Measurements from ENCODE around the gene LMTK3. TPM values are rescaled to one million over a fixed set of nuclear protein-coding genes. Genes with fewer than 3 reads are reported as not detected.

The LMTK3 gene
- total and polyA plus RNA-seq, 2 of the 13 experiments (the other 11 are each of a cell fraction or from before 2014, with no cell fraction given) = 0.18 to 0.29 TPM

GRCh38 chr19:48506138-48506733 is 5.4 kb downstream of the LMTK3 start:
- intact Hi-C loops (cut with micrococcal nuclease; ENCODE audit: unreplicated experiment) (loop anchor here (1.0 kb wide), 1 partner anchor 78 kb away; no protein-coding TSS in a partner anchor), in situ Hi-C loops (cut with HindIII; ENCODE audit: extremely low pct_ligation_motif_present, low pct_unique_long_range_greater_than_20kb) (no loop called here)
- 41% methylated on average over 5 of the region's 5 CpGs for WGBS (ENCODE audit: low lambda C conversion rate)
- H3K27ac ChIP-seq (ENCODE audit: extremely low read length, insufficient read depth, low read length) = no peak overlapping the region
- CTCF ChIA-PET (ENCODE audit: low intra/inter-chr PET ratio, low total read pairs) = interaction anchor here (2.0 to 3.3 kb wide), 2 partner anchors 78 to 83 kb away, joined by 13 to 61 read pairs; no protein-coding TSS in a partner anchor
- H3K36me3 ChIP-seq (replicated peaks in 1 of 2; ENCODE audit: control insufficient read depth in 1 of 2, insufficient read depth in 2 of 2, low read length in 2 of 2) = no peaks in the 10 kb centered on the region
- H3K9ac ChIP-seq (ENCODE audit: insufficient read depth, low read depth, low read length) = no peak overlapping the region
- no peak for FAIRE-seq
- H3K4me3 ChIP-seq (replicated peaks in 1 of 3; ENCODE audit: insufficient read depth in 1 of 3, low read depth in 2 of 3, low read length in 3 of 3) = no peak overlapping the region
- POLR2A ChIA-PET = interaction anchor here (0.8 to 1.1 kb wide), 2 partner anchors 52 to 79 kb away, joined by 3 read pairs; no protein-coding TSS in a partner anchor
- H2AFZ ChIP-seq (ENCODE audit: low read length) = no peak overlapping the region
- no peak for ATAC-seq
- H3K4me1 ChIP-seq (ENCODE audit: insufficient read depth, low read length) = peaks cover 16% of the 10 kb centered on the region
- peaks cover 6 to 28% of the 10 kb centered on the region in 2 experiments; a peak in 4 of 5 replicates for H3K27me3 ChIP-seq (ENCODE audit: control insufficient read depth in 1 of 2, insufficient read depth in 2 of 2, low read length in 2 of 2)
- no peaks in the 10 kb centered on the region for H3K9me3 ChIP-seq (ENCODE audit: low read length)
- H3K79me2 ChIP-seq (ENCODE audit: insufficient read depth, low read length) = no peaks in the 10 kb centered on the region
- H4K20me1 ChIP-seq (ENCODE audit: insufficient read depth, low read length) = no peaks in the 10 kb centered on the region
- H3K4me2 ChIP-seq (ENCODE audit: low read depth, low read length) = no peak overlapping the region
- DNase-seq (ENCODE audit: low spot score) = peak; percentile 48
- BruUV-seq (replicated peaks) = no TSS peak
- peak; percentile 86 for TF ChIP-seq STAG1 (CRISPR knock-in tag; IDR thresholded peaks at IDR 0.05)
- TF ChIP-seq FOXA3 (CRISPR knock-in tag; IDR thresholded peaks at IDR 0.05) = 0 out of 2 replicates have a peak, but pooled peaks have one; percentile 19
- TF ChIP-seq ZNF362 (CRISPR knock-in tag; IDR thresholded peaks at IDR 0.05; ENCODE audit: borderline replicate concordance) = peak; percentile 88
- TF ChIP-seq ZNF607 (CRISPR knock-in tag; IDR thresholded peaks at IDR 0.05; ENCODE audit: borderline replicate concordance) = no peak
- TF ChIP-seq ZIK1 (CRISPR knock-in tag; IDR thresholded peaks at IDR 0.05; ENCODE audit: borderline replicate concordance, low read depth) = no peak
- TF ChIP-seq ZMYM3 (CRISPR knock-in tag; IDR thresholded peaks at IDR 0.05) = peak; percentile 44; the same call in 1 of the 2 replicates
- TF ChIP-seq ZSCAN9 (CRISPR knock-in tag; IDR thresholded peaks at IDR 0.05; ENCODE audit: borderline replicate concordance) = no peak
- 0 out of 2 replicates have a peak, but pooled peaks have one; percentile 25 for TF ChIP-seq SOX5 (CRISPR knock-in tag; IDR thresholded peaks at IDR 0.05; ENCODE audit: borderline replicate concordance)
- TF ChIP-seq CTCF (CRISPR knock-in tag; IDR thresholded peaks at IDR 0.05) = peak; percentile 75
- peak; percentile 36; the same call in 1 of the 2 replicates for TF ChIP-seq THAP11 (CRISPR knock-in tag; IDR thresholded peaks at IDR 0.05)
- no peak for TF ChIP-seq KDM1A (CRISPR knock-in tag; IDR thresholded peaks at IDR 0.05)
- no peak for TF ChIP-seq POGK (CRISPR knock-in tag; conservative IDR thresholded peaks at IDR 0.05)
- TF ChIP-seq ZNF770 (CRISPR knock-in tag; IDR thresholded peaks at IDR 0.05) = peak; percentile 89
- TF ChIP-seq GATA4 (IDR thresholded peaks at IDR 0.05; ENCODE audit: borderline replicate concordance, low read depth) = no peak
- peak; percentile 84 for TF ChIP-seq SMC3 (IDR thresholded peaks at IDR 0.05; ENCODE audit: low read length)
- TF ChIP-seq ATF1 (CRISPR knock-in tag; IDR thresholded peaks at IDR 0.05) = no peak

Measured in HepG2 (cell line).